SIG-M5 treated with dmso at 0.1 percent for 504 hours (cell line): ENCODE results near the gene KIF1B.

Experiments used
- DNase-seq: peaks from one replicate; lab custom pipeline; 2025; ENCODE audit not compliant: unreplicated experiment; lab: John Stamatoyannopoulos, UW

The KIF1B gene

GRCh38 chr1:10328180-10328963, 118.0 kb downstream of the KIF1B start:
- DNase-seq, result no peak

DNA sequence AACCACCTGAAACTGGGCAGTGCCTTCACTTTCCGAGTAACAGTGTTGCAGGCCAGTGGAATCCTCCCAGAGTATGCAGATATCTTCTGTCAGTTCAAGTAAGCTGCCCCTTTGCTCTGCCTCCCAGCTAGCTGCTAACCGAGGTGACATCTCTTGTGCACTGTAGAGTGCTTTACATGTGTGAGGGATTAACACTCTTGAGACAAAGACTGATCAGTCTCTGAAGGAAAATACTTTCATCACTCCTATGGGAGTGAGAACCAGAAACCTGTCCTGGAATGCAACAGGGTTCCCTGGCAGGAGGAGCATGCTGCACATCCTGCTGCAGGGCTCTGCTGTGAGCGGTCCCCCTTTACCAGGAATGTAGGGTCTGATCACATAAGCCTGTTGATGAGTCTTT, 127.1 kb downstream of the KIF1B start:
- no peak for DNase-seq

- peak; percentile 7 for DNase-seq
These were observed 127.7 kb downstream of the KIF1B start for GRCh38 chr1:10338047-10338446.

DNA sequence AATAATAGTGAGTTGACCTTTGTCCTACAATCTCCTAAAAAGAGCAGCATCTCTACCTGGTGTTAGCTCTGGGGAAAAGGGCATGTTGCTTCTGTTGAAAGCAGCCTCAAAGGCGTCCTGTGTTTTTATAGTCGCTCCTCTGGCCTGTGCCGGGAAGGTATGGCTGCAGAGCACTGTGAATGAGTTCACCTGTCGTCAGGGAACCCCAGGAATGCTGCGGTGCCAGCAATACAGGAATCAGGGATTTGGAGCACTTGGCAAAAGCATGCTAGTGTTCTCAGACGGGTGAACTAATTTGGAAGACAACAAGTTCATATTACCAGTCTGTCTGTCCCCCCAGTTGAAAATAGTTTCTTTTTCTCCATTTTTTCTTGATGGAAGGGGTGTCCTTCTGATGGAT, 128.2 kb downstream of the KIF1B start:
- DNase-seq, result no peak

DNA sequence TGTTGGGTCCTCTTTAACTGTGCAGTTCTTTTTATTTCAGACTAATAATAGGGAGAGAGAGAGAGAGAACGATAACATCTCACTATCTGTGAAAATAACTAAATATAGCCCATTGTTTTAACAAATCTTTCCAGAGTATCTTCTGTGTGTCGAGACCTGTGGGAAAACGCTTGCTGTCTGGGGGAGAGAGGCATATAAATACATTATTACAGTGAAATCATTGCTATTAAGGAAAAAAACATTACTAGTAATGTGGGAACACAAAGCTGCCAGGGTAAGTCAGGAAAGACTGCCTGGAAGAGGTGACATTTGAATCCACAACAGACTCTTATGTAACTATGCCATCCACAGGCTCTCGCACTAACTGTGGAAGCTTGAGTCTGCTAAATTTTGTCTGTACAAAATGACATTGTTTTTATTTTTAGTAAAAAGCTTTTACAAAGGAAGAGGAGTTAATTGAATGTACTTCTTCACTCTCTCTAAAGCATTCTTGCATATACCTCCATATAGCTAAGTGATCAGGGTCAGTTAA, 128.7 kb downstream of the KIF1B start:
- no peak for DNase-seq

DNA sequence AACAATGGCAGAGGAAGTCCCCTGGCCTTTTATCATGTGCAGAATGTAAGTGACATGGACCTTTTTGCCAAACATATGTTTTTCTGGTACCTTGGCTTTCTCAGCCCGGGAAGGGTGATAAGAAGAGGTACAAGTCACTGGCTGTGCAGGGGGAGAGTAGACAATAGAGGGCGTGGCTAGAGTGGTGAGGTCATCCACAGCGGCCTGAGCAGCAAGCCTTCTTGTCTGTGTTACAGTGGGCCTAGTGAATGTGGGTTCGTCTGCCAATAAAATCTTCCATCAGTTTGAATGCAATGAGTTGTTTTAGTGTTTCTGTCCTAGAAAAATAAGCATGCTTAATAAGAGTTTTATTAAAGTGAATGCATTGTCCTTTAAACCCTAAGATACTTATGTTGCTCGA, 129.4 kb downstream of the KIF1B start:
- DNase-seq, result no peak

- DNase-seq, result no peak
These were observed 130.7 kb downstream of the KIF1B start for GRCh38 chr1:10340930-10341590.

DNA sequence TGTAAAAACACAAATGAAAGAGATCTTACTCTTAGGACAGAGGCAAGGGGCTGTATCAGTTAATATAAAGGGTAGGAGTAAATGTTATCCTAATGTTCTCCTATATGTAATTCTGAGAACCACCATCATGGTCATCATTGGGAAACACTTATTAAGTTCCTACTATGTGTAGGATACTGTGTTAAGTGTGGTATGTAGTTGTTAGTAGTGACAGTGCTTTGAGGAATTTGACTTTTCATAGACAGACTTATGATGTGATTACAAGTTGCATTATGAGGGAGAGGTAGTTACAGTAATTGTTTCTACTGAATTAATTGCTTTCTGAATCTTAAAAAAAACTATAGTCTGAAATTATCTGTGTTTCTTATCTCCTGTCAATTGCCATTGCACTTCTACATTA, 136.7 kb downstream of the KIF1B start:
- DNase-seq, result no peak

- DNase-seq, result no peak
These were observed 142.9 kb downstream of the KIF1B start for GRCh38 chr1:10353282-10353681.

- no peak for DNase-seq
These were observed 143.3 kb downstream of the KIF1B start for GRCh38 chr1:10353693-10354092.

- DNase-seq, result no peak
These were observed 149.7 kb downstream of the KIF1B start for GRCh38 chr1:10360045-10360444.

GRCh38 chr1:10361515-10361914, 151.1 kb downstream of the KIF1B start:
- DNase-seq, result no peak

- no peak for DNase-seq
These were observed 157.8 kb downstream of the KIF1B start for GRCh38 chr1:10368194-10368593.

GRCh38 chr1:10374442-10374860, 164.1 kb downstream of the KIF1B start:
- no peak for DNase-seq

DNA sequence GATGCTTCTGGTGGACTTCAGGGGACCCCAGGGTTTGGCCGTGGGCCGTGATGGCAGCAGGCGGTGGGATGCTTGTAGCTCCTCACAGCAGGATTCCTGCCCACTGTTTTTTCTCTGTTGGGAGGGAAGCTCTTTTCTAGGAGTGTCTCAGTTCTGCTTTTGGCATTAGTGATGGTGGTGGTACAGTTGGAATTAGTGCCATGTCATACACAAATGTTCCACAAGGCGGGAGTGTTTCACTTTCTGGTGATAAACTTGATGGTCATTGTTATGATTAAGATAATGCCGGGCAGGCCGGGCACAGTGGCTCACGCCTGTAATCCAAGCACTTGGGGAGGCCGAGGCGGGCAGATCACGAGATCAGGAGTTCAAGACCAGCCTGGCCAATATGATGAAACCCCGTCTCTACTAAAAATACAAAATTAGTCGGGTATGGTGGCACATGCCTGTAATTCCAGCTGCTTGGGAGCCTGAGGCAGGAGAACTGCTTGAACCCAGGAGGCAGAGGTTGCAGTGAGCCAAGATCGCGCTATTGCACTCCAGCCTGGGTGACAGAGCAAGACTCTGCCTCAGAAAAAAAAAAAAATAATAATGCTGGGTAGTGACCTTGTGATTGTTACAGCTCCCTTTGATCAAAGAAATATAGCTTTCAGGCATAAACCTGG, 167.1 kb downstream of the KIF1B start:
- DNase-seq, result peak; percentile 78

GRCh38 chr1:10378081-10378841, 167.9 kb downstream of the KIF1B start:
- DNase-seq, result peak; percentile 90

DNA sequence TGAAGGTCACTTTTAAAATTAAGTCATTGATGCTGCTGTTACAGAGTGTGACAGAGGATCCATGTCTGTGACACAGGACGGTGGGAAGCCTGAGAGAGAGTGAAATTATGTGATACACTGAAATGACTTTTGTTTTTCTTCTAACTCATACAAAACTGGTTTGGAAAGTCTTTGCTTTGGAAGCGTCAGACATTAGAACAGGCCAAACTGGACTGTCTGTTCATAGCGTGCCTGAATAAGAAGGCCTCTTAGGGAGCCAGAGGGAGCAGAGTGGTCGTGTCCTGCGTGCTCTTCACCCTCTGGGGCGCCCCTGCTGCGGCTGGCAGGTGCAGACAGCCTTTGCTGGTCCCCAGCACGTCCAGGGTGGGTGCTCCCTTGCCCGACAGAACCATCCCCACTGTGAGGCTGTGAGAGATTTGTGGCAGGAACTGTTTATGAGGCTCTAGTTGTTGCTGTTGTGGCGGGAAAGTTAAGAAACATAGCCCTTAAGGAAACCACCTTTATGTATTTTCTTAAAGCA, 168.8 kb downstream of the KIF1B start:
- DNase-seq, result no peak

GRCh38 chr1:10379676-10380075, 169.3 kb downstream of the KIF1B start:
- no peak for DNase-seq

GRCh38 chr1:10380594-10381275, 170.4 kb downstream of the KIF1B start:
- DNase-seq, result peak; percentile 5

- no peak for DNase-seq
These were observed 173.3 kb downstream of the KIF1B start for GRCh38 chr1:10383630-10384029.
